NOMO-1 treated with DMSO at 0.1 percent for 48 hours (cell line): ENCODE data around the gene TEP1.
A peak's percentile ranks its signal among the peaks of the same experiment; 100 is the strongest.

ENCODE experiments used
- DNase-seq: peaks from one replicate; lab custom pipeline; 2025; ENCODE audit not compliant: unreplicated experiment; lab: John Stamatoyannopoulos, UW

Gene TEP1

GRCh38 chr14:20434701-20435581 is 21.6 kb upstream of the TEP1 start:
- DNase-seq: no peak

- DNase-seq: no peak
Observed at GRCh38 chr14:20429801-20430669, 16.7 kb upstream of the TEP1 start.

- DNase-seq: no peak
Observed at GRCh38 chr14:20428802-20429201, 15.5 kb upstream of the TEP1 start.

GRCh38 chr14:20428010-20428365 is 14.7 kb upstream of the TEP1 start:
- DNase-seq: no peak

GRCh38 chr14:20427231-20428009 is 14.1 kb upstream of the TEP1 start:
- peak; percentile 92 for DNase-seq

GRCh38 chr14:20424851-20425250 is 11.6 kb upstream of the TEP1 start:
- no peak for DNase-seq

GRCh38 chr14:20422886-20423285 is 9.6 kb upstream of the TEP1 start:
- DNase-seq: no peak

GRCh38 chr14:20421267-20421666 is 8.0 kb upstream of the TEP1 start:
- DNase-seq: no peak

GRCh38 chr14:20419419-20419818 is 6.1 kb upstream of the TEP1 start:
- peak; percentile 10 for DNase-seq

- DNase-seq: no peak
Observed at GRCh38 chr14:20418501-20418909, 5.2 kb upstream of the TEP1 start.

- no peak for DNase-seq
Observed at GRCh38 chr14:20417250-20418186, 4.2 kb upstream of the TEP1 start.

GRCh38 chr14:20416223-20416622 is 2.9 kb upstream of the TEP1 start:
- DNase-seq: no peak

- peak; percentile 73 for DNase-seq
Observed at GRCh38 chr14:20415782-20416206, 2.5 kb upstream of the TEP1 start.

GRCh38 chr14:20413744-20414082 is 412 bp upstream of the TEP1 start:
- no peak for DNase-seq

- no peak for DNase-seq
Observed at GRCh38 chr14:20412411-20412810, 890 bp downstream of the TEP1 start.

GRCh38 chr14:20409226-20409625 is 4.1 kb downstream of the TEP1 start:
- DNase-seq: no peak

GRCh38 chr14:20403521-20403920 is 9.8 kb downstream of the TEP1 start:
- no peak for DNase-seq

GRCh38 chr14:20400965-20401593 is 12.2 kb downstream of the TEP1 start:
- no peak for DNase-seq

- DNase-seq: no peak
Observed at GRCh38 chr14:20400589-20400964, 12.7 kb downstream of the TEP1 start.

- DNase-seq: no peak
Observed at GRCh38 chr14:20397511-20397910, 15.8 kb downstream of the TEP1 start.
